ENCODE measurements around the gene SSC5D. TPM values are rescaled to one million over a fixed set of nuclear protein-coding genes. Genes with fewer than 3 reads are reported as not detected.

Gene SSC5D
- polyA plus RNA-seq, 1 of the 3 experiments (the other 2 are of a cell fraction): 4.9 TPM

GRCh38 chr19:55471266-55471665 is 17.0 kb upstream of the SSC5D start:
- Histone ChIP-seq H3K9me2 (no peaks in the 10 kb centered on the region), H3F3A (replicated peaks; ENCODE audit: insufficient read depth) (peaks cover 17% of the 10 kb centered on the region), H3K27me3 (ENCODE audit: insufficient read depth) (no peaks in the 10 kb centered on the region), H3K4me1 (ENCODE audit: control insufficient read depth in 1 of 2, insufficient read depth in 2 of 2, low read depth in 1 of 2, low read length in 1 of 2) (peaks cover 5 to 6% of the 10 kb centered on the region in 2 experiments; a peak in 2 of 4 replicates), H3K9ac (no peak overlapping the region), H3K4me2 (no peak overlapping the region), H3K36me3 (replicated peaks in 1 of 2; ENCODE audit: control insufficient read depth in 1 of 2, insufficient read depth in 2 of 2, low read length in 1 of 2) (no peaks in the 10 kb centered on the region), H3K4me3 (ENCODE audit: low read depth in 2 of 2, low read length in 1 of 2) (no peak overlapping the region), H3K9me3 (no peaks in the 10 kb centered on the region), H2AFZ (ENCODE audit: low read depth) (no peak overlapping the region), H3K79me2 (ENCODE audit: insufficient read depth) (no peaks in the 10 kb centered on the region), H4K20me1 (ENCODE audit: insufficient read depth) (no peaks in the 10 kb centered on the region), H3K27ac (ENCODE audit: low read depth in 2 of 2, low read length in 1 of 2) (no peak overlapping the region)
- WGBS (ENCODE audit: low lambda C conversion rate): 89% methylated on average over 12 of the region's 13 CpGs
- DNase-seq: no peak
- no peak for TF ChIP-seq REST (IDR thresholded peaks at IDR 0.05; ENCODE audit: low read depth, low read length)
- TF ChIP-seq RFX5 (IDR thresholded peaks at IDR 0.05; ENCODE audit: low read length): no peak
- TF ChIP-seq FOSL2 (IDR thresholded peaks at IDR 0.05; ENCODE audit: borderline replicate concordance, low read depth): no peak
- TF ChIP-seq MXI1 (IDR thresholded peaks at IDR 0.05; ENCODE audit: low read depth, low read length): no peak
- no peak for TF ChIP-seq RXRA (IDR thresholded peaks at IDR 0.05; ENCODE audit: borderline replicate concordance, low read depth)
- TF ChIP-seq NFIC (IDR thresholded peaks at IDR 0.05; ENCODE audit: borderline replicate concordance): no peak
- no peak for TF ChIP-seq MEF2A (IDR thresholded peaks at IDR 0.05; ENCODE audit: borderline replicate concordance, low read depth)
- no peak for TF ChIP-seq TEAD4 (IDR thresholded peaks at IDR 0.05; ENCODE audit: borderline replicate concordance, insufficient read depth)
- no peak for TF ChIP-seq JUND (IDR thresholded peaks at IDR 0.05)
- TF ChIP-seq ELF1 (IDR thresholded peaks at IDR 0.05): no peak
- no peak for TF ChIP-seq EP300 (IDR thresholded peaks at IDR 0.05; ENCODE audit: borderline replicate concordance in 1 of 2, low read depth in 1 of 2, low read length in 1 of 2)
- no peak for TF ChIP-seq TCF12 (IDR thresholded peaks at IDR 0.05)
- TF ChIP-seq CTCF (IDR thresholded peaks at IDR 0.05): no peak
- TF ChIP-seq RAD21 (IDR thresholded peaks at IDR 0.05; ENCODE audit: low read length): no peak
- no peak for TF ChIP-seq FOXJ3 (CRISPR knock-in tag; IDR thresholded peaks at IDR 0.05)
- POLR2A ChIA-PET: no interaction called here
- CTCF ChIA-PET: interaction anchor here (1.4 kb wide), 1 partner anchor 33 kb away, joined by 12 read pairs; no protein-coding TSS in a partner anchor
